ENCODE data around the gene CAPS2.

Gene CAPS2

GRCh38 chr12:75341873-75342272 lies 11.7 kb upstream of the CAPS2 start:
- H3K27ac Mint-ChIP-seq, result no peak overlapping the region
- no peaks in the 10 kb centered on the region for H3K36me3 Mint-ChIP-seq (ENCODE audit: low read depth)
- no peaks in the 10 kb centered on the region for H3K4me1 Mint-ChIP-seq
- no peaks in the 10 kb centered on the region for H3K27me3 Mint-ChIP-seq (ENCODE audit: low read depth)
- H3K4me3 Mint-ChIP-seq, result no peak overlapping the region
- no peaks in the 10 kb centered on the region for H3K9me3 Mint-ChIP-seq
- TF ChIP-seq, protein P1, sequence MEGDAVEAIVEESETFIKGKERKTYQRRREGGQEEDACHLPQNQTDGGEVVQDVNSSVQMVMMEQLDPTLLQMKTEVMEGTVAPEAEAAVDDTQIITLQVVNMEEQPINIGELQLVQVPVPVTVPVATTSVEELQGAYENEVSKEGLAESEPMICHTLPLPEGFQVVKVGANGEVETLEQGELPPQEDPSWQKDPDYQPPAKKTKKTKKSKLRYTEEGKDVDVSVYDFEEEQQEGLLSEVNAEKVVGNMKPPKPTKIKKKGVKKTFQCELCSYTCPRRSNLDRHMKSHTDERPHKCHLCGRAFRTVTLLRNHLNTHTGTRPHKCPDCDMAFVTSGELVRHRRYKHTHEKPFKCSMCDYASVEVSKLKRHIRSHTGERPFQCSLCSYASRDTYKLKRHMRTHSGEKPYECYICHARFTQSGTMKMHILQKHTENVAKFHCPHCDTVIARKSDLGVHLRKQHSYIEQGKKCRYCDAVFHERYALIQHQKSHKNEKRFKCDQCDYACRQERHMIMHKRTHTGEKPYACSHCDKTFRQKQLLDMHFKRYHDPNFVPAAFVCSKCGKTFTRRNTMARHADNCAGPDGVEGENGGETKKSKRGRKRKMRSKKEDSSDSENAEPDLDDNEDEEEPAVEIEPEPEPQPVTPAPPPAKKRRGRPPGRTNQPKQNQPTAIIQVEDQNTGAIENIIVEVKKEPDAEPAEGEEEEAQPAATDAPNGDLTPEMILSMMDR (IDR thresholded peaks at IDR 0.05; ENCODE audit: unreplicated experiment in 3 of 3), result no peak

DNA sequence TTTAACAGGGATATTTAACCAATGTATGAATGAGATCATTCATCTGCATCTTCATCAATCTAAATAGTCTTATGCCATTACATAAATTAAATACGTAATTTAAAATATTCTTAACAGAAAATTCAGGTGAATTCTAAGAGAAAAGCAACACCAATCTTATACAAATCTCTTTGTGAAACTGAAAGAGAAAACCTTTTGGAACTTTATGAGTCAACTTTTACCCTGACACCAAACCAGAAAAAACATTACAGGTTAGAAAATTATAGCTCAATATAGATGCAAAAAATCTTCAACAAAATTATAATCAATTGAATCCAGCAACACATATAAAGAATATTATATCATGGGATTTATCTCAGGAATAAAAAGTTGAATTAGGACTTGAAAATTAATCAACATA lies 7.8 kb upstream of the CAPS2 start:
- Mint-ChIP-seq H3K27me3 (ENCODE audit: low read depth) (peaks cover 6% of the 10 kb centered on the region), H3K9me3 (no peaks in the 10 kb centered on the region), H3K4me1 (peaks cover 5% of the 10 kb centered on the region), H3K27ac (no peak overlapping the region), H3K36me3 (ENCODE audit: low read depth) (no peaks in the 10 kb centered on the region), H3K4me3 (no peak overlapping the region)
- TF ChIP-seq, protein P1 (IDR thresholded peaks at IDR 0.05; ENCODE audit: unreplicated experiment in 3 of 3), result no peak

DNA sequence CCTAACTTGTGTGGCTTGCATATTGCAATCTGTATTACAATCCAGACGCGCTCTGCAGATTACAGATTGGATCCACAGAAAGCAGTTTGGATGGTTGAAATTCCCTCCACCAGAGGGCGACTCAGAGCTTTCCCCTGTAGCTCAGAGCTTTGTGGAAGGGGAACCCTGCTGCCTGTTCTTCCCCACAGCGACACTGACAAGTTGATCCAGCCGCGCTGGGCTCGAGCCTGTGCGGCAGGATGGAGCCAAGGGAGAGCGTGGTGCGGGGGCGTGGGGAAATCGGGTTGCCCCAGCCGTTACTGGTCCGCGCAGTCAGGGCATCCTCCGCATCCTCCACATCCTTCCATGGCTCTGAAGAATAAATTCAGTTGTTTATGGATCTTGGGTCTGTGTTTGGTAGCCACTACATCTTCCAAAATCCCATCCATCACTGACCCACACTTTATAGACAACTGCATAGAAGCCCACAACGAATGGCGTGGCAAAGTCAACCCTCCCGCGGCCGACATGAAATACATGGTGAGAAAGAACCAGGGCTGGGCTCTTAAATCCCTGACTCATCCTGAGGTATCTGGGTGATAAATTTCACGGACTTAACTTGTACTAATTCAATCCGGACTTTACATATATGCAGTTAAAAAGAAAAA lies 4.4 kb upstream of the CAPS2 start, which contains the start of gene GLIPR1L1:
TSS of gene GLIPR1L1 (plus strand) at position 287 of the 647 bp plus-strand sequence. CDS start at position 346, 59 bp downstream.
- Mint-ChIP-seq H3K4me1 (peaks cover 7% of the 10 kb centered on the region), H3K9me3 (no peaks in the 10 kb centered on the region), H3K27me3 (ENCODE audit: low read depth) (peaks cover 6% of the 10 kb centered on the region), H3K4me3 (peak within 1 kb of the TSS; percentile 79 to 87 (median 85)), H3K36me3 (ENCODE audit: low read depth) (no peaks in the 10 kb centered on the region), H3K27ac (peak within 1 kb of the TSS; percentile 2 to 12 (median 6))
- TF ChIP-seq, protein P1 (IDR thresholded peaks at IDR 0.05; ENCODE audit: unreplicated experiment in 3 of 3), result peak; percentile 87 to 93 (median 89)

DNA sequence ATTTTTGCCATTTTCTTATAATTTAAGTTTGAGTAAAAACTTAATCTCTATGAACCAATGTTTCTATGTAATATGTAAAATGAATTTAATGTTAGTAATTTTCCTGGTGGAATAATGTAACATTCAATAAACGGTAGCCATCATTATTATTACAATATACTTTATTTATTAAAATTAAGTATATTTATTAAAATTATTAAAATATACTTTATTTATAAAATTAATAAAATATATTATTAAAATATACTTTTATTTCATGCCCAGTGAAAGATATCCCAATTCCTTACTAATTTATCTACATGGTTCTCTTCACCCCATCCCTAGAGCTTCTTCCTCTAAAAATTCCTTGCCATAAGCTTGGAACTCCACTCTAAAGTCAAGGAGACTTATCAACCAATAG lies 2.5 kb downstream of the CAPS2 start:
- no peaks in the 10 kb centered on the region for H3K9me3 Mint-ChIP-seq
- H3K36me3 Mint-ChIP-seq (ENCODE audit: low read depth), result no peaks in the 10 kb centered on the region
- no peaks in the 10 kb centered on the region for H3K27me3 Mint-ChIP-seq (ENCODE audit: low read depth)
- no peak overlapping the region for H3K27ac Mint-ChIP-seq
- peaks cover 6% of the 10 kb centered on the region for H3K4me1 Mint-ChIP-seq
- no peak overlapping the region for H3K4me3 Mint-ChIP-seq
- TF ChIP-seq, protein P1 (IDR thresholded peaks at IDR 0.05; ENCODE audit: unreplicated experiment in 3 of 3), result no peak

DNA sequence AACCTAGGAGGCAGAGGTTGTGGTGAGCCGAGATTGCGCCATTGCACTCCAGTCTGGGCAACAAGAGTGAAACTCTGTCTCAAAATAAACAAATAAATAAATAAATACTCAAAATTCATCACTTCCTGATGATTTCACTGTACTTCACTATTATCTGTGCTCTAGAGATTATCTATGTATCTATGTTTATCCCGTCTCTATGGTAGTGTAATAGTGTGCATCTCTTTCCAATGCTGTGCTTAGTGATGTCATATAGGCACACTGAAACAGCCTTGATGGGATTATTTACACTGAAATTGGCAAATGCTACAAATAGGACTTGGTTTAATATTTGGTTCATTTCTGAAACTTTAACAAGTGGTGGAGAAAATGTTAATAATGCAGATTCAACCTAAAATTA lies 6.5 kb downstream of the CAPS2 start:
- Mint-ChIP-seq H3K27me3 (ENCODE audit: low read depth) (no peaks in the 10 kb centered on the region), H3K36me3 (ENCODE audit: low read depth) (no peaks in the 10 kb centered on the region), H3K4me3 (no peak overlapping the region)

More for the DNA sequence above, 6.5 kb downstream of the CAPS2 start:
- H3K4me1 Mint-ChIP-seq, result no peaks in the 10 kb centered on the region
- TF ChIP-seq, protein P1 (IDR thresholded peaks at IDR 0.05; ENCODE audit: unreplicated experiment in 3 of 3), result no peak
- H3K9me3 Mint-ChIP-seq, result no peaks in the 10 kb centered on the region
- H3K27ac Mint-ChIP-seq, result no peak overlapping the region

Measured in nephron (organoid).